K562 (cell line): ENCODE results near the gene ISG20L2. TPM values are rescaled to one million over a fixed set of nuclear protein-coding genes. Genes with fewer than 3 reads are reported as not detected.
A peak's percentile ranks its signal among the peaks of the same experiment; 100 is the strongest.

Experiments used
- BRCA1 ChIP-seq, 2 experiments: fragments of 450-650 bp in 1 of 2; sonication (generic) in 1 of 2; formaldehyde crosslinking in 1 of 2; IDR thresholded peaks; 2 replicates each; pipeline versions ENCODE4 v1.5.0 to v1.6.1; 2017 to 2020; ENCODE audit warnings: mild to moderate bottlenecking in 1 of 2, missing genetic modification reagents in 1 of 2
- BRD9 ChIP-seq: fragments of 450-650 bp; IDR thresholded peaks from 2 replicates; pipeline ENCODE4 v1.6.1; 2018; ENCODE audit warnings: low read depth; ENCODE audit not compliant: partially characterized antibody
- BRF2 ChIP-seq: IDR thresholded peaks from 3 replicates; pipeline ENCODE4 v1.6.1; 2011; ENCODE audit warnings: borderline replicate concordance, mild to moderate bottlenecking; ENCODE audit not compliant: insufficient read length, insufficient read depth
- FOXM1 ChIP-seq, 2 experiments: fragments of 450-650 bp in 1 of 2; sonication (generic) in 1 of 2; formaldehyde crosslinking in 1 of 2; IDR thresholded peaks; 2 replicates each; pipeline versions ENCODE4 v1.6.1 to v1.9.0; 2017 to 2022; ENCODE audit warnings: low read depth in 2 of 2, mild to moderate bottlenecking in 2 of 2, missing genetic modification reagents in 1 of 2, moderate library complexity in 1 of 2
- GATAD2A ChIP-seq: fragments of 450-650 bp; IDR thresholded peaks from 2 replicates; pipeline ENCODE4 v1.6.1; 2017
- HDAC1 ChIP-seq, 2 experiments: fragments of 450-650 bp; IDR thresholded peaks; 2 replicates each; pipeline ENCODE4 v1.6.1; 2016 to 2017; ENCODE audit warnings: inconsistent platforms in 1 of 2, mild to moderate bottlenecking in 1 of 2, moderate library complexity in 1 of 2
- HSF4 ChIP-seq: fragments of 250-450 bp; sonication (Bioruptor Pico); IDR thresholded peaks from 2 replicates; pipeline ENCODE4 v2.1.2; 2022; ENCODE audit warnings: mild to moderate bottlenecking, moderate library complexity, borderline replicate concordance
- NONO ChIP-seq, 2 experiments: fragments of 200-400 bp in 1 of 2; fragments of 450-650 bp in 1 of 2; formaldehyde crosslinking in 1 of 2; IDR thresholded peaks; 2 replicates each; pipeline ENCODE4 v1.6.1; 2017; ENCODE audit warnings: low read depth in 2 of 2, mild to moderate bottlenecking in 2 of 2, moderate library complexity in 2 of 2, low read length in 1 of 2
- PTBP1 ChIP-seq: fragments of 200-400 bp; formaldehyde crosslinking; IDR thresholded peaks from 2 replicates; pipeline ENCODE4 v1.6.1; 2017; ENCODE audit warnings: low read depth, low read length
- SIN3B ChIP-seq: fragments of 450-650 bp; IDR thresholded peaks from 2 replicates; pipeline ENCODE4 v1.6.1; 2017; ENCODE audit warnings: low read depth, mild to moderate bottlenecking, moderate library complexity
- SNRNP70 ChIP-seq: fragments of 200-400 bp; formaldehyde crosslinking; optimal IDR thresholded peaks from 2 replicates; pipeline ENCODE3; 2017; ENCODE audit warnings: low read depth, low read length
- STAT5A ChIP-seq: IDR thresholded peaks from 2 replicates; pipeline ENCODE4 v1.6.1; 2012; ENCODE audit warnings: low read length, inconsistent platforms, borderline replicate concordance
- TBL1XR1 ChIP-seq, 2 experiments: IDR thresholded peaks; 2 replicates each; pipeline ENCODE4 v1.6.1; 2012; ENCODE audit warnings: improper control_type of control experiment in 2 of 2, low read length in 2 of 2, mild to moderate bottlenecking in 1 of 2
- TCFL5 ChIP-seq: fragments of 250-450 bp; sonication (Bioruptor Pico); conservative IDR thresholded peaks from 2 replicates; pipeline ENCODE4 v1.6.1; 2021; ENCODE audit warnings: mild to moderate bottlenecking, moderate library complexity, matching md5 sums
- TRIM28 ChIP-seq: fragments of 450-650 bp; IDR thresholded peaks from 2 replicates; pipeline ENCODE4 v1.6.1; 2017
- ZNF184 ChIP-seq: sonication (generic); formaldehyde crosslinking; IDR thresholded peaks from 2 replicates; pipeline ENCODE4 v1.5.0; 2020; ENCODE audit warnings: missing genetic modification reagents
- ZNF408 ChIP-seq: fragments of 250-450 bp; sonication (Bioruptor Pico); IDR thresholded peaks from 2 replicates; pipeline ENCODE4 v1.4.0; 2020; ENCODE audit warnings: low read depth, mild to moderate bottlenecking, moderate library complexity
- ZNF445 ChIP-seq: fragments of 250-450 bp; sonication (Bioruptor Pico); IDR thresholded peaks from 2 replicates; pipeline ENCODE4 v1.4.0; 2020; ENCODE audit warnings: low read depth, mild to moderate bottlenecking, moderate library complexity
- polyA plus RNA-seq, 8 experiments: library from polyadenylated mRNA; depleted of rRNA in 4 of 8; stranded (reverse) in 5 of 8; unstranded in 3 of 8; fragments of >200 nt; fragmentation: Nextera tagmentation in 2 of 8; fragmentation: Illumina TruSeq in 1 of 8; extraction: Ambion mirVana in 2 of 8; extraction: Trizol in 1 of 8; gene quantifications; 2 replicates each; pipeline versions ENCODE4 v1.2.1 to v1.2.3, GENCODE V29; 2011 to 2014; ENCODE audit warnings: inconsistent platforms in 1 of 8, missing spikeins in 1 of 8
- total RNA-seq, 7 experiments: library from RNA; depleted of rRNA in 6 of 7; stranded (reverse); fragments of >200 nt in 6 of 7; fragmentation: Illumina TruSeq in 2 of 7; extraction: Trizol in 2 of 7; gene quantifications; 2 replicates each; pipeline versions ENCODE4 v1.2.1 to v1.2.3, GENCODE V29; 2011 to 2021; ENCODE audit warnings: low replicate concordance in 1 of 7
- TF ChIP-seq, protein P1 (sequence below): sonication (generic); formaldehyde crosslinking; IDR thresholded peaks from 2 replicates; pipeline ENCODE4 v1.8.1; 2023; ENCODE audit warnings: mild to moderate bottlenecking, missing genetic modification reagents, moderate library complexity
- TF ChIP-seq, protein P2 (sequence below): fragments of 450-650 bp; IDR thresholded peaks from 2 replicates; pipeline ENCODE4 v1.6.1; 2016; ENCODE audit warnings: antibody characterized with exemption
- TF ChIP-seq, protein P3 (sequence below): fragments of 250-450 bp; sonication (Bioruptor Pico); IDR thresholded peaks from 2 replicates; pipeline ENCODE4 v1.8.0; 2022; ENCODE audit warnings: moderate library complexity, mild to moderate bottlenecking, inconsistent platforms
- TF ChIP-seq, protein P4 (sequence below): fragments of 450-650 bp; IDR thresholded peaks from 2 replicates; pipeline ENCODE4 v1.6.1; 2016

The ISG20L2 gene
- total and polyA plus RNA-seq, 9 of the 15 experiments (the other 6 are each of a cell fraction or from before 2014, with no cell fraction given) = 21.3 to 130 (median 50.3) TPM

- no peak for TF ChIP-seq FOXM1 (IDR thresholded peaks at IDR 0.05; ENCODE audit: low read depth)
- no peak for TF ChIP-seq FOXM1 (CRISPR knock-in tag; IDR thresholded peaks at IDR 0.05; ENCODE audit: low read depth)
- no peak for TF ChIP-seq NONO (IDR thresholded peaks at IDR 0.05; ENCODE audit: low read depth in 2 of 2, low read length in 1 of 2)
- TF ChIP-seq HSF4 (CRISPR knock-in tag) = no peak
- TF ChIP-seq SIN3B = peak; percentile 89
- TF ChIP-seq BRD9 = no peak
- TF ChIP-seq TCFL5 (CRISPR knock-in tag) = no peak
- TF ChIP-seq, protein P1, sequence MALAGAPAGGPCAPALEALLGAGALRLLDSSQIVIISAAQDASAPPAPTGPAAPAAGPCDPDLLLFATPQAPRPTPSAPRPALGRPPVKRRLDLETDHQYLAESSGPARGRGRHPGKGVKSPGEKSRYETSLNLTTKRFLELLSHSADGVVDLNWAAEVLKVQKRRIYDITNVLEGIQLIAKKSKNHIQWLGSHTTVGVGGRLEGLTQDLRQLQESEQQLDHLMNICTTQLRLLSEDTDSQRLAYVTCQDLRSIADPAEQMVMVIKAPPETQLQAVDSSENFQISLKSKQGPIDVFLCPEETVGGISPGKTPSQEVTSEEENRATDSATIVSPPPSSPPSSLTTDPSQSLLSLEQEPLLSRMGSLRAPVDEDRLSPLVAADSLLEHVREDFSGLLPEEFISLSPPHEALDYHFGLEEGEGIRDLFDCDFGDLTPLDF = no peak
- no peak for TF ChIP-seq SNRNP70
- TF ChIP-seq HDAC1 (IDR thresholded peaks at IDR 0.05) = peak in 1 of 2 experiments; percentile 79; a peak in 2 of 4 replicates
- TF ChIP-seq, protein P2, sequence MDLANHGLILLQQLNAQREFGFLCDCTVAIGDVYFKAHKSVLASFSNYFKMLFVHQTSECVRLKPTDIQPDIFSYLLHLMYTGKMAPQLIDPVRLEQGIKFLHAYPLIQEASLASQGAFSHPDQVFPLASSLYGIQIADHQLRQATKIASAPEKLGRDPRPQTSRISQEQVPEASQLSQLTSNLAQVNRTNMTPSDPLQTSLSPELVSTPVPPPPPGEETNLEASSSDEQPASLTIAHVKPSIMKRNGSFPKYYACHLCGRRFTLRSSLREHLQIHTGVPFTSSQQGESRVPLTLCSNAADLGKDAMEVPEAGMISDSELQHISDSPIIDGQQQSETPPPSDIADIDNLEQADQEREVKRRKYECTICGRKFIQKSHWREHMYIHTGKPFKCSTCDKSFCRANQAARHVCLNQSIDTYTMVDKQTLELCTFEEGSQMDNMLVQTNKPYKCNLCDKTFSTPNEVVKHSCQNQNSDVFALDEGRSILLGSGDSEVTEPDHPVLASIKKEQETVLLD = peak; percentile 86
- TF ChIP-seq STAT5A = no peak
- TF ChIP-seq, protein P3, sequence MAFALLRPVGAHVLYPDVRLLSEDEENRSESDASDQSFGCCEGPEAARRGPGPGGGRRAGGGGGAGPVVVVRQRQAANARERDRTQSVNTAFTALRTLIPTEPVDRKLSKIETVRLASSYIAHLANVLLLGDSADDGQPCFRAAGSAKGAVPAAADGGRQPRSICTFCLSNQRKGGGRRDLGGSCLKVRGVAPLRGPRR (CRISPR knock-in tag) = no peak; the same call in 1 of the 2 replicates
- no peak for TF ChIP-seq ZNF408 (CRISPR knock-in tag)
- TF ChIP-seq TRIM28 = 0 out of 2 replicates have a peak, but pooled peaks have one; percentile 55
- TF ChIP-seq, protein P4, sequence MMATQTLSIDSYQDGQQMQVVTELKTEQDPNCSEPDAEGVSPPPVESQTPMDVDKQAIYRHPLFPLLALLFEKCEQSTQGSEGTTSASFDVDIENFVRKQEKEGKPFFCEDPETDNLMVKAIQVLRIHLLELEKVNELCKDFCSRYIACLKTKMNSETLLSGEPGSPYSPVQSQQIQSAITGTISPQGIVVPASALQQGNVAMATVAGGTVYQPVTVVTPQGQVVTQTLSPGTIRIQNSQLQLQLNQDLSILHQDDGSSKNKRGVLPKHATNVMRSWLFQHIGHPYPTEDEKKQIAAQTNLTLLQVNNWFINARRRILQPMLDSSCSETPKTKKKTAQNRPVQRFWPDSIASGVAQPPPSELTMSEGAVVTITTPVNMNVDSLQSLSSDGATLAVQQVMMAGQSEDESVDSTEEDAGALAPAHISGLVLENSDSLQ = peak; percentile 86
- TF ChIP-seq TBL1XR1 (IDR thresholded peaks at IDR 0.05; ENCODE audit: low read length in 2 of 2) = peak in 1 of 2 experiments; percentile 98; a peak in 2 of 4 replicates
- no peak for TF ChIP-seq ZNF445 (CRISPR knock-in tag)
- TF ChIP-seq GATAD2A = no peak
- TF ChIP-seq PTBP1 = no peak
- TF ChIP-seq BRCA1 (IDR thresholded peaks at IDR 0.05) = no peak
- TF ChIP-seq BRCA1 (CRISPR knock-in tag; IDR thresholded peaks at IDR 0.05) = no peak
- no peak for TF ChIP-seq BRF2
- TF ChIP-seq ZNF184 (CRISPR knock-in tag) = no peak
Observed at GRCh38 chr1:156728599-156729462, at the start of gene ISG20L2 (continued).
